Neural crest cell (in vitro differentiated cells): ENCODE results near the gene CLCNKA. TPM values are rescaled to one million over a fixed set of nuclear protein-coding genes. Genes with fewer than 3 reads are reported as not detected.

Experiments used
- DNase-seq: peaks from one replicate; pipeline ENCODE4 v3.0.0; 2021; ENCODE audit warnings: low read depth, mixed read lengths, low spot score
- H3K27ac Mint-ChIP-seq: one replicate; pipeline ENCODE4 v1.8.0; 2021; ENCODE audit warnings: mild to moderate bottlenecking, mixed read lengths; ENCODE audit not compliant: unreplicated experiment
- H3K27me3 Mint-ChIP-seq: 2 replicates; pipeline ENCODE4 v1.8.0; 2021; ENCODE audit warnings: low read depth, mild to moderate bottlenecking, mixed read lengths
- H3K36me3 Mint-ChIP-seq: 2 replicates; pipeline ENCODE4 v1.8.0; 2021; ENCODE audit warnings: low read depth, mild to moderate bottlenecking, mixed read lengths
- H3K4me1 Mint-ChIP-seq: 2 replicates; pipeline ENCODE4 v1.8.0; 2021; ENCODE audit warnings: mixed read lengths
- H3K4me3 Mint-ChIP-seq: one replicate; pipeline ENCODE4 v1.8.0; 2021; ENCODE audit warnings: mild to moderate bottlenecking, mixed read lengths
- H3K9me3 Mint-ChIP-seq: 2 replicates; pipeline ENCODE4 v1.8.0; 2021; ENCODE audit warnings: mixed read lengths
- CTCF ChIP-seq: fragments of 200-600 bp; sonication (generic); conservative IDR thresholded peaks from 2 replicates; pipeline ENCODE4 v1.5.0; 2021; ENCODE audit warnings: antibody characterized with exemption, mild to moderate bottlenecking
- total RNA-seq: library from RNA; stranded (reverse); gene quantifications from 2 replicates; pipeline ENCODE4 v1.2.1, GENCODE V29; 2021

Gene CLCNKA
- total RNA-seq, 1 donor from 2014 or later: not detected

GRCh38 chr1:16067127-16067768, 45.4 kb downstream of the CLCNKA start:
- Mint-ChIP-seq H3K27ac (peak overlapping the region; percentile 87), H3K4me3 (peak overlapping the region; percentile 19), H3K36me3 (no peaks in the 10 kb centered on the region), H3K27me3 (peaks cover 3% of the 10 kb centered on the region), H3K9me3 (no peaks in the 10 kb centered on the region), H3K4me1 (peaks cover 25% of the 10 kb centered on the region)
- peak; percentile 31 for DNase-seq
- TF ChIP-seq CTCF: no peak

- TF ChIP-seq CTCF: no peak
These were observed 46.1 kb downstream of the CLCNKA start for GRCh38 chr1:16067933-16068332.

DNA sequence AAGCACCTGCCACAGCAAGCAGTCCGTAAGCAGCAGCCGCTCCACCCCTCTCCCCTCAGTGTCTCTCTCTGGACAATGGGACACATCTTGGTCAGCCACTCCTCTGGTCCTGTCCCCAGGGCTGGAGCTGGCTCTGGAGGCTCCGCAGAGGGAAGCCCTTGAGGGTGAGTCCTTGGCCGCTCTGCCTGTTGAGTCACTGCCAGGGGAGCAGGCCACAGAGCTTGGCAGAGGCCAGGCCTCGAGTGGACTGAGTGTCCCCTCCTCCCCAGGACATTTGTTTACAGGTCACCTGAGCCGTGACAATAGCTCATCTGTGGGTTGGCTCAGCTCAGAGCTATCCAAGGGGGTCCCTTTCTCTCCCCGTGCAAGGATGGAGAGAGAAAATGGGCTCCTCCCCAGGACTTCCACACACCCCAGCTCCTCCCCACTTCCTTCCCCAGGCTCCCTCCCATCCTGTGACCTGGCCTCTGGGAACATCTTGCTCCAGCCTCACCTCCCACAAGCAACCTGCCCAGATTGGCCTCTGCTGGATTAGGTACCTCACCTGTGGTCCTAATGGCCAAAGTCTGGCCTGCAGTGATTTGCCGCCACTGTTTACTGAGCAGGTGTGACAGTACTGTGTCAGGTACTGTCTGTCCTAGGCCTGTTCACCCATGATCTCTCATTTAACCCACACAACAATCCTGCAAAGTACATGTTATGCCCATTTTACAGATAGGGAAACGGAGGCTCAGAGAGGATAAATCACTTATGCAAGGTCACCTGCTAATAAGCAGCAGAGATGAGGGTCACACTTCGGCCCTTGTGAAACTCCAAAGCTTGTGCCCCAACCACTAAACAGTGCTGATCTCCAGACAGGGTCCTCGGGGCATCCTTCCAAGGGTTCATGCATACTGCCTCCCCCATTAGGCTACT, 46.8 kb downstream of the CLCNKA start:
- Mint-ChIP-seq H3K36me3 (no peaks in the 10 kb centered on the region), H3K4me1 (peaks cover 26% of the 10 kb centered on the region), H3K27ac (peak overlapping the region; percentile 71), H3K27me3 (peaks cover 3% of the 10 kb centered on the region), H3K4me3 (no peak overlapping the region), H3K9me3 (no peaks in the 10 kb centered on the region)
- TF ChIP-seq CTCF: no peak
- no peak for DNase-seq

More at GRCh38 chr1:16067933-16068332, 46.1 kb downstream of the CLCNKA start:
- no peak overlapping the region for H3K4me3 Mint-ChIP-seq
- H3K9me3 Mint-ChIP-seq: no peaks in the 10 kb centered on the region
- peaks cover 25% of the 10 kb centered on the region for H3K4me1 Mint-ChIP-seq
- H3K27me3 Mint-ChIP-seq: peaks cover 3% of the 10 kb centered on the region
- DNase-seq: no peak
- peak overlapping the region; percentile 87 for H3K27ac Mint-ChIP-seq
- H3K36me3 Mint-ChIP-seq: no peaks in the 10 kb centered on the region

DNA sequence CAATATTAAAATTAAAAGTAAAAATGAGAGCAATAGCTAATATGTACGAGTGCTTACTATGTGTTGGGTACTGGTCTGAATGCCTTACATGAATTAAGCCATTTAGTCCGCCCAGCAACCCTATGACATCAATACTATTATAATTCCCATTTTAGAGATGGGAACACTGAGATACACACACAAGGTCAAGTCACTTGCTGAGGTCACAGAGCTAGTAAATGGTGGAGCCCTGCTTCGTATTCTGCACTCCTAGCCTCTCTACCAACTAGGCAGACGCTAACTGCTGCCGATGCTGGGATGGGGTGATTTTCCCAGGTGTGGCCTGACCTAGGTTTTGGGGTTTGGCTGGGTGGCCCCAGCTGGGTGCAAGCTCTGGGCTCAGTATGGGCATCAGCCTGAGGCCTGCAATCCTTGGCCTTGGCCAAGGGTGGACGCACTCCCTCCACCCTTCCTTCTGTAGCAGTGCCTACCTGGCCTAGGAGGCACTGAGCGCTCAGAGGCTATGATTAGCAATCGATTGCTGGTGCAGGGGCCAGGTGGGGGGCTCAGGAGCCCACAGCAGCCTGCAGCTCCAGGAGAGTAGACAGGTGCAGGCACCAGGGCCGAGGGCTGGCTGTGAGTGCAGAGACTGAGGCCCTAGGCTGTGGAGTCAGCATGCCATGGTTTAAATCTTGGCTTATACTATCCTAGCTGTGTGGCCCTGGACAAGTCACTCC, 49.0 kb downstream of the CLCNKA start:
- H3K27me3 Mint-ChIP-seq: peaks cover 13% of the 10 kb centered on the region
- H3K27ac Mint-ChIP-seq: no peak overlapping the region
- H3K9me3 Mint-ChIP-seq: no peaks in the 10 kb centered on the region
- no peak for DNase-seq
- peaks cover 17% of the 10 kb centered on the region for H3K4me1 Mint-ChIP-seq
- H3K36me3 Mint-ChIP-seq: no peaks in the 10 kb centered on the region
- no peak overlapping the region for H3K4me3 Mint-ChIP-seq
- no peak for TF ChIP-seq CTCF

DNA sequence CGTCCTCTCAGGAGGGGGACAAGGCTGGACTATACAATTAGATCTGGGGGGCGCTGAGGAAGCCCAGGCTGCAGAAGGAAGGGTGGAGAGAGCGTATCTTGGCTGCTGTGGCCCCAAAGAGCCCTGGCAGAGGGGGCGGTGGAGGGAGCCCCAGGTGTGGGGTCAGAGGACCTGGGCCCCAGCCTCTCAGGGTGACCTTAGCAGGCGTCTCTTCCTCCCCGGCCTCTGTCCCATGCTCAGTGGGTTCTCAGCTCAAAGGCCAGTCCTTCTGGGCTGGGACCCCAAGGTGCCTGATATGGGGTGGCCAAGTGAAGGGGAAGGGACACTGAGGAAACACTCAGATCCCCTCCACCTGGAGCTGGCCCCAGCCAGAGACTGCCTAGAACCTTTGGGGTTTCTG, 49.8 kb downstream of the CLCNKA start:
- H3K27ac Mint-ChIP-seq: no peak overlapping the region
- no peaks in the 10 kb centered on the region for H3K9me3 Mint-ChIP-seq
- DNase-seq: no peak
- TF ChIP-seq CTCF: no peak
- H3K36me3 Mint-ChIP-seq: no peaks in the 10 kb centered on the region
- H3K27me3 Mint-ChIP-seq: peaks cover 13% of the 10 kb centered on the region
- H3K4me3 Mint-ChIP-seq: peak overlapping the region; percentile 79
- peaks cover 17% of the 10 kb centered on the region for H3K4me1 Mint-ChIP-seq
